Natural killer cell (primary cell): ENCODE measurements around the gene SEMA6A. TPM values are rescaled to one million over a fixed set of nuclear protein-coding genes. Genes with fewer than 3 reads are reported as not detected.

Experiments
- ATAC-seq, 3 donors: fragments of 150-1000 bp in 2 of 3; fragments of 200-7000 bp in 1 of 3; cut with Tn5 transposase; 1 replicate in 1 of 3; 2 replicates in 2 of 3; pipeline ENCODE4 v1.10.0; 2021; ENCODE audit warnings: mild to moderate bottlenecking in 2 of 3, moderate library complexity in 2 of 3
- DNase-seq, 2 donors: peaks; one replicate each; pipeline versions ENCODE4 v3.0.0 to v3.0.0-alpha.2; 2013 to 2021; ENCODE audit warnings: mixed read lengths in 1 of 2
- H3K27ac ChIP-seq: one replicate; pipeline ENCODE4 v1.5.1; 2013; ENCODE audit warnings: mild to moderate bottlenecking, low read length
- H3K27me3 ChIP-seq: one replicate; pipeline ENCODE4 v1.6.1; 2013; ENCODE audit warnings: low read length; ENCODE audit not compliant: control insufficient read depth, insufficient read depth
- H3K36me3 ChIP-seq: one replicate; pipeline ENCODE4 v1.6.1; 2013; ENCODE audit warnings: low read length; ENCODE audit not compliant: control insufficient read depth, insufficient read depth
- H3K4me1 ChIP-seq: one replicate; pipeline ENCODE4 v1.6.1; 2013; ENCODE audit warnings: low read length; ENCODE audit not compliant: control insufficient read depth, insufficient read depth
- H3K4me3 ChIP-seq: one replicate; pipeline ENCODE4 v1.5.1; 2013; ENCODE audit warnings: low read length
- H3K9me3 ChIP-seq: one replicate; pipeline ENCODE4 v1.6.1; 2013; ENCODE audit warnings: low read length; ENCODE audit not compliant: control insufficient read depth, insufficient read depth
- H3K27ac Mint-ChIP-seq, 2 donors: one replicate each; pipeline ENCODE4 v1.8.0; 2022; ENCODE audit warnings: mild to moderate bottlenecking in 2 of 2, mixed read lengths in 2 of 2, moderate library complexity in 1 of 2
- H3K27me3 Mint-ChIP-seq, 2 donors: one replicate each; pipeline ENCODE4 v1.8.0; 2022; ENCODE audit warnings: low read depth in 2 of 2, mixed read lengths in 2 of 2
- H3K36me3 Mint-ChIP-seq: one replicate; pipeline ENCODE4 v1.8.0; 2022; ENCODE audit warnings: mixed read lengths
- H3K4me1 Mint-ChIP-seq, 2 donors: one replicate each; pipeline ENCODE4 v1.8.0; 2022; ENCODE audit warnings: mixed read lengths in 2 of 2
- H3K4me3 Mint-ChIP-seq: one replicate; pipeline ENCODE4 v1.8.0; 2022; ENCODE audit warnings: mild to moderate bottlenecking, moderate library complexity, mixed read lengths
- H3K9me3 Mint-ChIP-seq, 2 donors: one replicate each; pipeline ENCODE4 v1.8.0; 2022; ENCODE audit warnings: mixed read lengths in 2 of 2
- CTCF ChIP-seq: fragments of 200-600 bp; IDR thresholded peaks from one replicate; pipeline ENCODE4 v1.8.0; 2022; ENCODE audit warnings: antibody characterized with exemption
- WGBS: methylation state at CpG from one replicate; pipeline ENCODE4 v1.1.7; 2013; ENCODE audit warnings: missing lambda C conversion rate; ENCODE audit not compliant: insufficient coverage; 5-methylcytosine and 5-hydroxymethylcytosine counted together
- intact Hi-C: fragments of 100-400 bp; cut with micrococcal nuclease; formaldehyde crosslinking; loops from one replicate; pipeline ENCODE4 v1.14.2; 2022
- total RNA-seq, 4 donors: library from RNA; stranded (reverse); fragments of 120-200 nt in 1 of 4; gene quantifications; one replicate each; pipeline versions ENCODE4 v1.2.3 to v1.2.4, GENCODE V29; 2013 to 2022

SEMA6A gene
- total RNA-seq = not detected
- 0.09 TPM for total RNA-seq (2013)

GRCh38 chr5:116574367-116575325 is at the start of gene SEMA6A:
SEMA6A (minus strand) TSS chr5:116574823; CDS start chr5:116504944, 69,879 bp downstream.
- WGBS = under 1% methylated on average over 65 of the region's 66 CpGs
- H3K36me3 Mint-ChIP-seq = no peaks in the 10 kb centered on the region

GRCh38 chr5:116622375-116623050 is 47.9 kb upstream of the SEMA6A start:
- no peaks in the 10 kb centered on the region for H3K36me3 ChIP-seq
- Mint-ChIP-seq H3K4me1 (no peaks in the 10 kb centered on the region), H3K27ac (no peak overlapping the region), H3K4me3 (no peak overlapping the region), H3K27me3 (no peaks in the 10 kb centered on the region), H3K9me3 (peaks cover 2 to 3% of the 10 kb centered on the region in 2 donors), H3K36me3 (no peaks in the 10 kb centered on the region)
- WGBS = 88% methylated on average over 6 of the region's 7 CpGs
- H3K4me1 ChIP-seq = no peaks in the 10 kb centered on the region
- no peaks in the 10 kb centered on the region for H3K27me3 ChIP-seq
- no peaks in the 10 kb centered on the region for H3K9me3 ChIP-seq
- intact Hi-C loops = no loop called here
- no peak for ATAC-seq
- no peak for DNase-seq
- H3K4me3 ChIP-seq = no peak overlapping the region
- TF ChIP-seq CTCF = no peak
- no peak overlapping the region for H3K27ac ChIP-seq

More at GRCh38 chr5:116574367-116575325, at the start of gene SEMA6A:
- Histone ChIP-seq H3K9me3 (no peaks in the 10 kb centered on the region), H3K27ac (no peak within 1 kb of the TSS), H3K4me3 (no peak within 1 kb of the TSS), H3K36me3 (no peaks in the 10 kb centered on the region), H3K4me1 (peaks cover 28% of the 10 kb centered on the region), H3K27me3 (peaks cover 39% of the 10 kb centered on the region)
- intact Hi-C loops = no loop called here
- no peak for TF ChIP-seq CTCF
- peak in 1 of 2 donors; percentile 16 for DNase-seq
- peaks cover 13 to 14% of the 10 kb centered on the region in 2 donors for H3K4me1 Mint-ChIP-seq
- H3K9me3 Mint-ChIP-seq = no peaks in the 10 kb centered on the region
- peaks cover 55 to 64% of the 10 kb centered on the region in 2 donors for H3K27me3 Mint-ChIP-seq
- H3K27ac Mint-ChIP-seq = no peak within 1 kb of the TSS
- peak in 1 of 3 donors; percentile 13 for ATAC-seq
- H3K4me3 Mint-ChIP-seq = peak within 1 kb of the TSS; percentile 64

GRCh38 chr5:116621599-116621998 is 47.0 kb upstream of the SEMA6A start:
- Mint-ChIP-seq H3K36me3 (no peaks in the 10 kb centered on the region), H3K4me3 (no peak overlapping the region), H3K27ac (no peak overlapping the region), H3K9me3 (peaks cover 2 to 3% of the 10 kb centered on the region in 2 donors), H3K27me3 (no peaks in the 10 kb centered on the region), H3K4me1 (no peaks in the 10 kb centered on the region)
- no peak for ATAC-seq
- no peak for TF ChIP-seq CTCF
- H3K27ac ChIP-seq = no peak overlapping the region
- no peaks in the 10 kb centered on the region for H3K4me1 ChIP-seq
- intact Hi-C loops = no loop called here
- H3K4me3 ChIP-seq = no peak overlapping the region
- WGBS = 88% methylated on average over 2 of the region's 2 CpGs
- H3K27me3 ChIP-seq = no peaks in the 10 kb centered on the region
- H3K9me3 ChIP-seq = no peaks in the 10 kb centered on the region
- no peaks in the 10 kb centered on the region for H3K36me3 ChIP-seq
- no peak for DNase-seq
